IPS-18c (cell line): ENCODE measurements around the gene KCNMB1.

Source experiments
- H3K4me3 ChIP-seq: 2 replicates; pipeline ENCODE4 v1.7.0; 2013; ENCODE audit warnings: low read depth, mild to moderate bottlenecking, low read length, moderate library complexity; ENCODE audit not compliant: insufficient read depth
- H3K9me3 ChIP-seq: one replicate; pipeline ENCODE4 v1.6.1; 2013; ENCODE audit warnings: mild to moderate bottlenecking, low read length, moderate library complexity; ENCODE audit not compliant: control insufficient read depth, insufficient read depth

The KCNMB1 gene, protein sequence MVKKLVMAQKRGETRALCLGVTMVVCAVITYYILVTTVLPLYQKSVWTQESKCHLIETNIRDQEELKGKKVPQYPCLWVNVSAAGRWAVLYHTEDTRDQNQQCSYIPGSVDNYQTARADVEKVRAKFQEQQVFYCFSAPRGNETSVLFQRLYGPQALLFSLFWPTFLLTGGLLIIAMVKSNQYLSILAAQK

DNA sequence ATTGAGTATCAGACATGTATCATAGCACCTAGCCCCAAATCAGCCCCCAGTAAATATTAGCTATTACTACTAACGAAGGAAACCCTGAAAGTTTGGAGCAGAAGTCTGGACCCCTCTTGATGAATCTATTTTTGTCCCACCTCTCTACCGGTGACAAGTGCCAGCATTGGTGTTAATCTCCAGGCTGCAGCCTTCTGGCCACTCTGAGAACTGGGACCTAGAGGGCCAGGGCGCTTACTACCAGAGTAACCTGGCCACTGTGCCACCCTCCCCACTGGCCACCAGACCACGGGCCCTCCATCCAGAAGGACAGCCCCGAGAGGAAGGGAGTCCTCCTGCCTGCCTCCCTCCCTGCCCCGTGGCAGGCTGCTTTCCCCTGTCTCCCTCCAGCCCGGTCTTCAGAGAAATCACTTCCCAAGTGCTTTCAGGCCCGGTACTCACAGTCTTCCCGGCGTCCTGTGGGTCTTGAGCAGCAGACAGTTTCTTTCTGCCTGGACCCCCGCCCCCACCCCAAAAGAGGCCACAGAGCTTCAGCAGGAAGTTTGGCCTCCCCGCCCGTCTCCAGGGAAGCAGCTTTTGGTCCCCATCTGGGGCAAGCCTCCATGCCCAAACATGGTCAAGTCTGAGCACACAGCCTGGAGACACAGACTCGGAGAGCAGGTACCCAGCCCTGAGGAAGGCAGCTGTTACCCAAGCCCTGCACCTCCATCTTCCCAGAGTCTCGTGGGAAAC is at the start of gene KCNMB1:
KCNMB1 (minus strand) TSS at position 550 of the 732 bp plus-strand sequence. CDS start 3,920 bp downstream, outside the sequence.
- Histone ChIP-seq H3K9me3 (no peaks in the 10 kb centered on the region), H3K4me3 (no peak within 1 kb of the TSS)

DNA sequence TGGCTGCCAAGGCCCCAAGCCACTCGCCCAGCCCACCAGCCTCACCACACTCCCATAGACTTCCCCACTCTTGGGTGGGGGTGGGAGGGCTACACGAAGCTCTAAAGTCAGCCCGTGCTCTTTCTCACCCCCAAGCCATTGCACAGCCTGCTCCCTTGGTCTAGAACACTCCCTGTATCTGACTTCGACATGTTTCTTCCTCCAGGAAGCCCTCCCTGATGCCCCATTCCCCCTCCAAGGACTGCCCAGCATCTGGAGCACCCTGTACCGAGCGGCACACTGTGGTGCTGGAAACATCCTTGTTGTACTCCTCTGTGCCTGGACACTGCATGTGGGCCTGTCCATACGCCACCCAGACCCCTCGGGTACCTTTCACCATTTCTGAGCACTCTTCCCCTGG is 49.4 kb upstream of the KCNMB1 start:
- H3K4me3 ChIP-seq: no peak overlapping the region
- no peaks in the 10 kb centered on the region for H3K9me3 ChIP-seq

DNA sequence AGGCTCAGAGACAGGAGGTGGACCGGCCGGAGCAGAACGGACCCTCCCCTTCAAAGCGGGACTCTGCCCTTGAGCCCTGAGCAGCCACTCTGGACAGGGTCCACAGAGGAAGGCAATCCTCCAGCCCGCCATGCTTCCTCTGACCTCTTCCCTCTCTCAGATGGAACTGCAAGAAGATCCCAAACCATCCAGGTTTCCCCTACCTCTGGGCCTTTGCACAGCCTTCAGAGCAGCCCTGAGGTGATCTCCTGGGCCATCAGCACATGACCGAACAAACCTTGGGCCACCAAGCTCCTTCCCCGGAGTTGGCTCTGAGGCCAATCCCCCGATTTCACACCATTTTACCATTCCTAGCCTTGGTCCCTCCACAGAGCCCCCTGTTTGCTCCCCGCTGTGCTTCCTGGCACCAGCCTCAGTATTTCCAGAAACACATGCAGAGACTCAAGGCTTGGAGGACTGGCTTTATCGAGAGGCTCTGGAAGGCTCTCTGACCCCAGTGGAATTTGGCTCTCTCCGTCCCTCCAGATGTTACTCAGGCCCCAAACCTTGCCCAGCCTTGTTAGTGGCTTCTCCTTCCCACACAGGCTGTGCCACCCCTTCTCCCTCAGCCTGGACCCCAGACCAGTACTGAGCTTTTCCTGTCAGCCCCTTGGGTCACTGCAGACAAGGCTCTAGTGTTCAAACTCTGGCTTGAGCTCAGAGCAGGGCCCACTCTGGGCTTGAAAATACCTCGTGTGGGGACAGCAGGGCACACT is 48.6 kb upstream of the KCNMB1 start:
- no peaks in the 10 kb centered on the region for H3K9me3 ChIP-seq
- no peak overlapping the region for H3K4me3 ChIP-seq

DNA sequence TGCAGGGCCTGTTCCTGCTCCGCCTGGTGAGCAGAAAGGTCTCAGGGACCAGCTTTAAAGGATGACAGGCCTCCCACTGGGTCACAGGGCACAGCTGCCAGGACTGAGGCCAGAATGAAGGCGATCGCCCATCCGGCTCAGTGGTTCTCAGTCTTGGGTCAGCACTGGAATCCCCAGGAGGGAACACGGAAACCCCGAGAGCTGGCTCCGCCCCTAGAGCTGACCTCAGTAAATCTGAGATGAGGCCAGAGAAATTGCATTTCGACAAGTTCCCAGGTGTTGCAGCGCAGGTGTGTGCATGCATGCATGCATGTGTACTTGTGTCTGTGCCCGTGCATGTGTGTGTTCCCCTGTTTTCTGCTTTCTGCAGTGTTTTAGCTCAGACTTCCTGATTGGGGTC is 47.2 kb upstream of the KCNMB1 start:
- H3K4me3 ChIP-seq: no peak overlapping the region
- H3K9me3 ChIP-seq: no peaks in the 10 kb centered on the region

DNA sequence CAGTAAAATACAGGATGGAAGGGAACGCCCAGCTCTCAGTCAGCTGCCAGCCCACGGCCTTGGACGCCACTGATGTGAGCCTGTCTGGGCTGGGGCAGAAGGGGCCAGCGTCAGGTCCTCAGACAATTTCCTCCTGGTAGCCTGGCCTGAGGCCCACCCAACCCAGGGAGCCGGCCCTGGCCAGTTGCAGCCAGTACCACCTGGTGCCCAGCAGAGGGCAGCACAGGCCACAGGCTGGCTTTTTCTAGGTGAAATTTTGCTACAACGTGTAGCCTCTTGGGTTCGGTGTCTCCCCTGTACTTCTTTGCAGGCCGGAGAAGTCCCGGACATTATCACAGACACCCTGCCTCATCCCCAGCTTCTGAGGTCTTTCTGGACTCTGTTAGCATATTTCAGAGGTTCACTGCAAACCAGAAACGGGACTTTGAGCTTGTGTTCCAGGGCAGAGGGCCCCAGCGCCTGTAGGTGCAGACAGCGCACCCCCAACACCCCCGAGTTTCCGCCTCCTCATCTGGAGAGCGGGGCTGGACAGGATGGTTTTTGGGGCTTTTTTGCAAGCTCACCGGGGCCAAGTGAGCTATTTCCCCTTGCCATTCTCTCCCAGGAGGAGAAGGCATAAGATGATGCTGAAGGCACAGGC is 45.9 kb upstream of the KCNMB1 start:
- Histone ChIP-seq H3K9me3 (no peaks in the 10 kb centered on the region), H3K4me3 (no peak overlapping the region)

DNA sequence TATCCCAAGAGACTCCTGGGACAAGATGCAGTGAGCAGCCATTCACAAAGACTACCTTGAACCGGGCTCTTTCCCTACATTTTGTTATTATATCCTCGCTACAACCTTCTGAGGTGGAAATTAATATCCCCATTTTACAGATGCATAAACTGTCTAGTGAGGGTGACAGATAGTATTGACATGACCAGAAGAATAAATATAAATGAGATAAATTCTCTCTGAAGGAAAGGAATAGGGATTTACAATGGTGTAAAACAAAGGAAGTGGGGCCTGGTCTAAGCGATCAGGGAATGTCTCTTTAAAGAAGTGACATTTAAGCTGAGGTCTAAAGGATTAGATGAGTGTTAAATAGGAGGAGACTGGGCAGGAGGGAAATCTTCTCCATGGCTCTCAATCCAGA is 43.5 kb upstream of the KCNMB1 start:
- Histone ChIP-seq H3K9me3 (no peaks in the 10 kb centered on the region), H3K4me3 (no peak overlapping the region)

DNA sequence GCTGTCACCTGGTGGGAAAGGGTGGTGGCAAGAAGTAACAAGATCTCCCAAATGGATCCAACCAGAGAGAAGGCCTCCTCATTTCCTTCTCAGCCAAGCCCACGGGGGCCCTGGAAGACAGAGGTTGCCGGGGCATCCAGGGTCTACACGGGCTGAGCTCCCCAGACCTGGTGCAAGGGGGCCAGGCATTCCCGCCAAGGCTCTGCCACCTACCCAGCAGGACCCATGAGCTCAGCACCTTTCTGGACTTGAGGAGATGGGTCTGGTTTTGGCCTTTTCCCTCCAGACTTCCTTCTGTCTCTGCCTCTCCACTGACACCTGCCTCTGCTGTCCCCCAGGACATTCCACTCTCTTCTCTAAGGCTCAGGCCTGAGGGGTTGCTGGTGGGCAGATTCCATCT is 42.4 kb upstream of the KCNMB1 start:
- no peaks in the 10 kb centered on the region for H3K9me3 ChIP-seq
- H3K4me3 ChIP-seq: no peak overlapping the region

DNA sequence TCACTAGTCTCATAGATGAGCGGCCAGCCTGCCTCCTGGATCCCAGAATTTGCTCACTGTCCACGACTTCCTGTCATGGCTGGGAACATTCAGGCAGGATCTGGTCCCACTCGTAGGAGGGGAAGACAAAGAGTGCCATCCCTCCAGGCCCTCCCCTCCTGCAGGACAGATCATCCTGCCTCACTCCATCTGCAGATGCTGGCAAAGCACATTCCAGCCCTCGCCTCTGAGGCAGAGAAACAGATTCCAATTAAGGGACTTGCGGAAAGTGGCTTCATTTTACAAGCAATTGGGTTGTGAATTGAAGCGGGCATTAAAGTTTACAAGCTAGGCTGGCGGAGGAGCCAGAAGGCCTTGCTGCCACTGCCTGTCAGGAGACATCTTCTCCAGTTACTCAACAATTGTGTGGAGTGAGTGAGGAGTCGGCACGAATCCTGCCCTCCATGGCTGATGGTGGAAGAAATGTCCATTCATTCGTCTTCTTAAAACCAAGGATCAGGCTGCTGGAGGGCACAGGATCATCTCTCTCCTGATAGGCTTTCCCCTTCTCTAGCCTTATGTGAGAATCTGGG is 41.8 kb upstream of the KCNMB1 start:
- no peaks in the 10 kb centered on the region for H3K9me3 ChIP-seq
- no peak overlapping the region for H3K4me3 ChIP-seq

DNA sequence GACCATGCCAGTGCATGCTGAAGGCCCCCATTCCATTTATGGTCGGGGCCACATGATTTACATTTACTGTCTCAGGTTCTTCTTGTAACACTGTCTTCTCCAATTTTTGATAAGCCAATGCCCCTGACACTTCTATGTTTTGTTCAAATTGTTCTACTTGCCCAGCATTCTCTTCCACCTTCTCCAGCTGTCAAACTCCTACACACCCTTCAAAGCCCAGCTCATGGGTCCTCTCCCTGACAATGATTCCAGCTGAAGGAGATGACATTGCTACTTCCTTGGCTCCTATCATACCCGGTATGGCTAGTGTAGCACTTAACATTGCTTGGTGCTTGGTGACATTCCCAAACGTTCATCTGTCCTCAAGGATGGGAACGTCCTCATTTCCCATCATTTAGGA is 41.1 kb upstream of the KCNMB1 start:
- no peak overlapping the region for H3K4me3 ChIP-seq
- no peaks in the 10 kb centered on the region for H3K9me3 ChIP-seq

DNA sequence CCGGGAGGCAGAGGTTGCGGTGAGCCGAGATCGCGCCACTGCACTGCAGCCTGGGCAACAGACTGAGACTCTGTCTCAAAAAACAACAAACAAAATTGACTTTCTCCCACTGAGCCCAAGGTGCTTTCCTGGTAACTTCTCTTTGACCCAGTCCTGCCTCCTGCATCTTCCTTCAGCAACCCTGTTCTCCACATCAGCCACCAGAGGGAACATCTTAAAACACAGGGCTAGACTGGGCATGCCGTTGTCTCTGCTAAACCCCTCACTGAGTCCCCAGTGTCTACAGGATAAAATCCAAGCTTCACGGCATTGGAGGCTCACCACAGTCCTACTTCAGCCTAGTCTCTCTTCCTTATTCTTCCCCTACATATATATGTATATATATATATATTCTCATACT is 39.8 kb upstream of the KCNMB1 start:
- no peaks in the 10 kb centered on the region for H3K9me3 ChIP-seq

DNA sequence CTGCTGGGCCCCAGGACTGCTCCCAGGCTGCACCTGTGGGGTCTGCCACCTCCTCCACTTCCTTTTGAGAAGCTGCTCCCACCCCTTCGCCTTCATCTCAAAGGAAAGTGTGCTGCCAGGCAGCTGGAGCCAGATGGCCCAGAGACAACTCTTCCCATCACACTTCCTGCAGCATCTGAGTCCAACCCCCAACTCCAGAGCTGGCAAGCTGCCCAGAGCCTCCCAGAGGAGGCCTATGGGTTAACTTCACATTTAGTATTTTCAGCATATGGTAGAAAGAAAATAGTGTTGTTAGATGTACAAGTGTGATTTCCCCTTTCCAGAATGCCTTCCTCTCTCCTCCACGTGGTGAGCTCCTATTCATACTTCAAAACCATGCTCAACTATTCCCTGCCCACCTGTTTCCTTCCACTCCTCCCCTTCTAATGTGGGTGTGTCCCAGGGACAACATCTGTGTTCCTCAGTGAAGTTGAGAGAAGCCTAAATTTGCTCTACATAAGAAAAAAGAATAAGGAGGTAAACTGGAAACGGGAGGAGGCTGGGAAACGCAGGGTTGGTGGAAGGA is 38.6 kb upstream of the KCNMB1 start:
- Histone ChIP-seq H3K4me3 (no peak overlapping the region), H3K9me3 (no peaks in the 10 kb centered on the region)

More for the DNA sequence above, 39.8 kb upstream of the KCNMB1 start:
- H3K4me3 ChIP-seq: no peak overlapping the region

DNA sequence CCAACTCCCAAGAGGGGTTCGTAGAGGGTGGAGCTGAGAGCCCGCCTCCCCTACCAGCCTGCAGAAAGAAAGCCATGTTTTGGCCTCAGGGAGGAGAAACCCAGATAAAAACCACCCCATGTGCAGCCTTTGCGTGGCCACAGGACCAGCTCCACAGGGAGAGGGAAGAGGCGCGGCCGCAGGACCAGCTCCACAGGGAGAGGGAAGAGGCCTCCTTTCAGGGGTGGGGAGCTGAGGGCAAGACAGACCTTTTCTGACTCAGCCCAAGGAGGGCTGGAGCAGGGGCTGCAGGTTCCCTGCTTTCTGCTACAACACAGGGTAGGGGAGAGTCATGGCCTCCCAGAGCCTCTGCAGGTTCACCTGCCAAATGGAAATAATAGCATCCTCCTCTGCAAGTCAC is 37.6 kb upstream of the KCNMB1 start:
- Histone ChIP-seq H3K9me3 (no peaks in the 10 kb centered on the region), H3K4me3 (no peak overlapping the region)

DNA sequence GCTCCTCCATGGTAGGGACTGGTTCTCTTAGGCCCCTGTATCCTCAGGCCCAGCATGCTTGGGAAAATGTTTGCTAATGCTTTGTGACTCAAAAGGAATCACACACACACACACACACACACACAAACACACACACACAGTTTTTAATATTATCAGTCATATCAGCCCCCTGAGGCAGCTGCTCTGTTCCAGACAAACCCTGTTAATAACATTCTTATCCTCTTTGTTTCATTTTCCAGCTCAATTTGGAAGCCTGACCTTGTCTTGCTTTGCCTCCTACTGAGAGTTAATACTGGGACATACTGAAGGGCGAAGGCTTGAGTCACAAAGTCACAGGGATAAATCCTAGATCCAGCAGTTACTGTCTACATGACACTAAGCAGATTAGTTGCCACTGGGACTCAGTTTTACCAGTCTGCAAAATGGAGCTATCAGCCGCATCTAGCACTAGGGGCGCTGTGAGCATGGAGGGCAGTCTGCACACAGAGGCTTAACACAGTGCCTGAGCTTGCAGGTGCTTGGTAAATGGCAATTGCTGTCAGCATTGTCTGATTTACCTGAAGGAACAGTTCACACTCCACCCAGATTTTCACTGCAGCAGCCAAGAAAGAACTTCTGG is 37.1 kb upstream of the KCNMB1 start:
- H3K9me3 ChIP-seq: no peaks in the 10 kb centered on the region
- H3K4me3 ChIP-seq: no peak overlapping the region

DNA sequence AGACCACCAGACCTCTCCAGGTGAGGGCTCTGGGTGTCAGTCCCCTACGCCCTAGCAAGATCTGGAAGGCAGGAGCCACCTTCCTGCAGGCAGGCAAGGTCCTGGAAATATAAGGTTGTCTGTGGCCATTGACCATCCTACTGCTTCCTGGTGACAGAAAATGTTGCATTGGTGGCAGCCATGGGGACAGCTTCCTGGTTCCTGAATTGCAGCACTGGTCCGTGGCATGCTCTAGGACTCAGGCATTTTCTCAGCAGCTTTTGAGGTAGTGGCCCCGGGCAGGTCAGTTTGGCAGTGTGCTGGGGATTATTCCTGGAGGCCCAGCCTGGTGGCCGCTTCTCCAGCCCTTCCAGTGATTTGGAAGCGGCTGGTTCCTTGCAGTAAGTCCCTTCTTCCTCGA is 36.6 kb upstream of the KCNMB1 start:
- H3K9me3 ChIP-seq: no peaks in the 10 kb centered on the region
- H3K4me3 ChIP-seq: no peak overlapping the region

DNA sequence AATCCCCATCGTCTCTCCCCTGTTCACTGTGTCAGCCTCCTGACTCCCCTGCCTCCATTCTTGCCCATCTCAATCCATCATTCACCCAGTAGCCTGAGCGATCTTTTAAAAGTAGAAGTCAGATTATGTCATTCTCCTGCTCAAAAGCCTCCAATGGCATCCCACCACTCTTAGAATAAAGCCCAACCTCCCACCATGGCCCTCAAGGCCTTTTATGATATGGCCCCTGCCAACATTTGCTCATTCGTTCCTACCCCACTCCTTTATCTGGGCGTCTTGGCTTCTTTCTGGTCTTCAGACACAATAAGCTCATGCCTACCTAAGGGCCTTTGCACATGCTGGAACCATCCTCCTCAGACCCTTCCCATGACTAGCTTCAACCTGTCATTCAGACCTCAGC is 35.5 kb upstream of the KCNMB1 start:
- Histone ChIP-seq H3K4me3 (no peak overlapping the region), H3K9me3 (no peaks in the 10 kb centered on the region)

DNA sequence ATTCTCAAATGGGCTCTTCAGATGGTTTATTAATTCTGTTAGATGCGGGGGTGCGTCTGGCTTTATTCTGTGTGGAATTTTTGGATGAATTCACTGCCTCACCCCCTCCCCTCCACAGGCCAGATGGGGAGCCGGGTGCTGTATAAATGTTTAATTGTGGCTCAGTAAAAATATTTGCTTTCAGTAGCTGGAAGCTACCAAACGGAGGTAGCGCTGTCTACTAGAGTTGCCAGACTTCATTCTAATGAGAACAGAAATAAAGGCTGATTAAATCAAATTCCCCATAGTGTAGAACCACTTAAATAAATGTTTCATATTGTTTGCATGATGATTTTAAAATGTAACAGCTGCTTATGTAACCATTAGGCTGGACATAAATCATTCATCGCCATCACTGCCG is 34.5 kb upstream of the KCNMB1 start:
- Histone ChIP-seq H3K9me3 (no peaks in the 10 kb centered on the region), H3K4me3 (no peak overlapping the region)

DNA sequence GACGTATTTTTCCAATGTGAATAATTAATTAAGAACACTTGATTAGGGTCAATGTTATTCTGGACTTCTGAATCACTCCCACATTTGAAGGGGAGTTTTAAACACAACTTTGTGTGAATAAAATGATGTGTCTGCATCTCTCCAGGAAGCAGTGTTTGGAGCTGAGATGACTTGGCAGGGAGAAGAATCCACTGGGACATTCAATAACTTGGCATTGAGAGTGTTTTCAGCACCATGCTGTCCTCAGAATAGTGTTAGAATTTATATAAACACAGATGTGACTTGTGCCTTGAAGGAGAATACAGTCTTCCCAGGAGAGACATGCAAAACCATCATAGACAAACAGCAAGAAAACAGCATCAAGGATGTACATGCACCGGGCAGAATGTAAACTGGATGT is 32.7 kb upstream of the KCNMB1 start:
- Histone ChIP-seq H3K9me3 (no peaks in the 10 kb centered on the region), H3K4me3 (no peak overlapping the region)
